Activated CD4-positive, alpha-beta T cell treated with anti-CD3 and anti-CD28 coated beads, Interleukin-2, Interleukin-6, amounts not matched to agents 100 ng/mL and 50 ng/mL, durations not matched to agents 16 hours and 8 hours (primary cell): Measurements from ENCODE around the gene ASB2.

Experiments used
- DNase-seq: peaks from one replicate; pipeline ENCODE4 v3.0.0-alpha.2; 2020

Gene ASB2

DNA sequence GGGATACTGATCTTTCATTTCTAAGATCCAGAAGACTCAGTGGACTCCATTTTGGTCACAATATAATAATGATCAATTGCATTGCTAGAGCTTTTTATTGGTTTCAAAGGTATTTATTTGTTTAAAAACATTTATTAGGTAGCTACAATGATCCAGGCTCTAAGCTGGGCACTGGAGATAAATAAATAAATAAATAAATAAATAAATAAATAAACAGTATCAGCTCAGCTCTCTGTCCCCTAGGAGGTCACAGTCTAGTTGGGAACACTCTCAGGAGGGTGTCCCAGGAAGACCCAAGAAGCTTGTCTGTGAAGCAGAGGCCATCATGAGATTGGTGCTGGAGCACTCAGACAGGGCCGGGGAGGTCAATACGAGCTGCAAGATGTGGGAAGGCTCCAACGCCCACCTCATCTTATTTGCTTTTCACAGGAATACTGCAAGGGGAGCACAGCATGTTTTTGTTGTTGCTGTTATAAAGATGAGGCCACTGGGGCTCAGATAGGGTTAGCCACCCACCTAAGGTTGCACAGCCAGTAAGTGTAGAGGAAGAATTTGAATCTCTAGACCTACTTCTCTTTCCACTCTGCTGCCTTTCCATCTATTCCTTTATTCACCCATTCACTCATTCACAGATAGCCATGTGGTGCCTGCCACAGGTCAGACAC, 15.5 kb downstream of the ASB2 start:
- DNase-seq, result no peak

DNA sequence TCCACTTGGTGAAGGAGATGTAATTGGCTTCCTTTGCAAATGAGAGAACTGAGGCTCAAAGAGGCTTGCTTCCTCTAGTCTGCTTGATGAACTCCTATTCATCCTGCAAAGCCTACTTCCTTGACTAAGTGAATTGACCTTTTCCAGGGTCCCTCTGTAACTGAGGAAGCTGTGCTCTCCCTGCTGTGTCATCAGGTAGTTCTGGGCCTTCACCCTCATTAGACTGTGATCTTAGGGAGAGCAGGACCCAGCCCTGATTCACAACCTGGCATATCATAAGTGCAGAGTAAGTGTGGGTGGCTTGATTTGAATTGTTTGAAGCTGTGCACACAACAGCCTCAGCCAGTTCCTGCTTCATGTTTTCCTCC, 16.3 kb downstream of the ASB2 start:
- peak; percentile 57 for DNase-seq

DNA sequence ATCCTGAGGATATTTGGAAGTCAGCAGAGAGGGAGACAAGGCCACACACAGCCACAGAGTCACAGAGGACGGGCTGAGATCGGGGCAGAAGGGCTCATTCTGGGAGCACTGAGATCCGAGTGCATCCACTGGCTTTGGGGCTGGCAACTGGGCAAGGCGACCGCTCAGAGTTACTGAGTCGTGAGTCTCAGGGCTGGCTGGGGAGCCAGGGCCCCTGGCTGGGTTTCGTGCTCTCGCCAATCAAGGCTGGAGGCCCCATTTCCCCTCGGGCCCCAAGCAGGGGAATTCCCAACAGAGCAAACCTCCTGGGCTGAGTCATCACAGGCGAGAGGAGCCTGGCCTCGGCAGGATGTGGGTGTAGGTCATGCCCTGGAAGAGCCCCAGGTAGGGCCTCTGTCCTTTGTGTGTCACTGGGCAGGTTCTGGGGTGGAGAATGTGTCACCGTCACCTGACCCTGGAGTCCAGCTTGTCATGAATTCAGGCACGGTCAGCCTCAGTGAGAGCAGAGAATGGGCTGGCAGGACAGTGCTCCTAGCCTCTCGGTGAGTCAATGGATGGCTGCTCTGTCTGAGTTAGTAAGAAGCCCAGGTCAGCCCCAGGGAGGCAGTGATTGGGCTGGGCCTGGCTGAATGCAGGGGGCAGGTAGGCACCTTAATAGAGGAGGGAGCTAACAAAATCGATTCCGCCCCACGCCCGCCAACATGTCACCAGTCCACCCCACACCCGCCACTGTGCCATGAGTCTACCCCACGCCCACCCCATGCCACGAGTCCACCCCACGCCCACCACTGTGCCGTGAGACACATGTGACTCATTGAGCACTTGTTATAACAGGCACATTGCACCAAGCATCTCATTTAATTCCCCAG, 16.9 kb downstream of the ASB2 start:
- DNase-seq, result peak; percentile 98

DNA sequence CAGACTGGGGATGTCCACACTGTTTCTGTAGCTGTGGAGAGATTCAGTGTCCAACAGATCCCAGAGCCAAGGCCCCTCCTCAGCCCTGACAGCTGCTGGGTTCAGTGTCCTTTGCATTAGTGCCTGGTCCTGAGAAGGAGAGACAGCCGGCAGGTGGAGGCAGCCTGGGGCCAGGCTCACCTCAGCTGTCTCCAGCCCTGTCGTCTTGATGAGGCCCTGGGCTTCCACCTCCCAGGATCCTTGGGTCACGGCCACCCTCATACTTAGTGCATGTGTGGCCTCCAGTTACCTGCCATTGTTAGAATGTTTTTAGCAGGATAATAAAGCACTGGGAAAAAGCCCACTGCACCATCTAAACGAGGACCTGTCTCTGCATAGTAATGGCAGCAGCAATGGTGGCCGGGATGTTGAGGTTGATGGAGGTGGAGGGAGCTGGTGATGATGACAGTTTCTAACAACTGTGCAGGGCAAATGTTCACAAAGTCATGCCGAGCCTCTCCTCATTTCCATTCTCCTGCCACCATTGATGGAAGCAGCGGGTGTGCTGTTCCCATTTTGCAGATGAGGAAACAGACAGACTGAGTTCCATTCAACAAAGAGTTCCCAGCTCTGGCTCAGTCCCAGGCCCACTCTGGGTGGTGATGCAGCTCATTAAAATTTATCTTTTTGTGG, 17.7 kb downstream of the ASB2 start:
- DNase-seq, result no peak

DNA sequence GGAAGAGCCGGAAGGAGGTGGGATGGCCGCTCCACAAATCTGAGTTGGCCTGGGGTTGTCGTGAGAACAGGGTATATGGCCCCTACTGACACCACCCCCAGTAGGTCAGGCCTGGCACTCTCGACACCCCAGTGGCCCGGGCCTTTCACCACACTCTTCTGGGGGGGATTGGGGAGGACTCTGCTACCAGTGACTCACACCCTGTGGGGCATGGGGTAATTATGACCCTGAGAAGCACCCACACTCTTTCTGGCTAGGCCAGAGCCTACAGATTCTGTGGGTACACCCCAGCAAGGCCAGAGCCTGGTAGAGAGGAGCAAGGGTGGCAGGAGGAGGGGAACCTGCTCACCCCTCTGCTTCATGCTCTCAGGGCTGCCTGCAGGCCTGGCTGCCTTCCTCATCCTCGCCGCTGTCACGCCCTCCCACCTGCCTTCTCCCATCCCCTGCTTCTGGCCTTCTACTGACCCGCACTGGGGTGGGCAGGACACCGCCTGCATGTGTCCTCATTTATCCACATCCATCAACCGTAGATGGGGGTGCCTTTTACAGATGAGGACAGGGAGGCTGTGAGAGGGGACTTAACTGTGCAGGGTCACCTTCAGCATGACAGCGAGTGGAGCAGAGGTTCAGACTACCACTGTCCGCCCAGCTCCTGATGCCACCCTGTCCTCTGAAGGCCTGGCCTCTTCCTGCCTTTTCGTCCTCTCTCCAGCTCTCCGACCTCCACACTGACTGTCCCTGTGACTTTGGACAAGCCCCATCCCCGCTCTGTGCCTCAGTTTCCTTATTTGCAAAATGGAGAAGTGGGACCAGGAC, 18.4 kb downstream of the ASB2 start:
- no peak for DNase-seq

DNA sequence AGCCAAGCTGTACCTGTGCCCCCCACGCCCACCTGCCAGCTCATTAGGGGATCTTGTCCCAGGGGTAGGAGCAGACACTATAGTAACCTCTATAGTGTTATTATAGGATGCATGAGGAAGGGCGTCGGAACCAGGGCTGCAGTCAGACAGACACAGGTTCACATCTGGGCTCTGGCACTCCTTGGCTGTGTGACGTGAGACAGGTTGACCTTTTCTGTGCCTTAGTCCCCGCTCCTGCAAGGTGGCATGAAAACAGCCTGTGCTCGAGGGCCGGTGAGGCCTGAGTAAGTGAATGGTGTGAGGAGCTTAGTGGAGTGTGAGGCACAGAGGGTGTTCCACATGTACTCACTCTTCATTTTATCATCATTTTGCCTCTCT, 19.0 kb downstream of the ASB2 start:
- no peak for DNase-seq

DNA sequence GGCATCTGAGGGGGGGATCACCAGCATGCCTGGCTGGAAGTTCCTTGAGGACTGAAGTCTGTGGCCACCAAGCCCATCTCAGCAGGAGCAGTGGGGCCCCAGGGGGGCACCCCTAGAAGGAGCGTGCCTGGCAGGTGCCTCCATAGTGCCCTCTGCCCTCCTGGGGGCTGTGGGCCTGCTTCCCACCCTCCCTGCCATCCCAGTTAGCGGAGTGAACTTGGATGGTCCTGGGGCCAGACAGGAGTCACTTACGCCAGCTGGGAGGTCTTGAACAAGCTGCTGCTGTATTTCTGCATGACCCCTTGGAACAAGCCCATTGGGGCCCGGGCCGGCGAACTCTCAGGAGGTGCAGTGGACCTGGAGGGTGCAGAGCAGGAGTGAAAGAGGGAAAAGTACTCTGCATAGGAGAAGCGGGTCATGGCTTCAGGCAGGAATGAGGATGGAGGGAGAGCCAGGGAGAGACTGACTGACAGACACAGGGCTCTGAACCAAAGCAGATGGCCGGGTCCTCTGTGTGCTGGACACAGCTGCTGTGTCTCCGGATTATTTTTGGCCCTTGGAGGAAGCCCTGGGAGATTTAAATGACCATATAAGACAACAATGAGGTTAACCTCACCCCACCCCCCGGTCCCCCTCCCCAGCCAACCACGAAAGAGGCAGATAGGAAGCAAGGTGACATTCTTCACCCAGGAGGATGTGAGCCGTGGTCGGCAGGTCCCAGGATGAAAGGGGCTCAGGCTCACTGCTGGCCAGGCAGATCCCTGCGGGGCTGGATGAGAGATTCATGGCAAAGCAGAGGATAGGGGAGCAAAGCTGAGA, 19.6 kb downstream of the ASB2 start:
- DNase-seq, result no peak

DNA sequence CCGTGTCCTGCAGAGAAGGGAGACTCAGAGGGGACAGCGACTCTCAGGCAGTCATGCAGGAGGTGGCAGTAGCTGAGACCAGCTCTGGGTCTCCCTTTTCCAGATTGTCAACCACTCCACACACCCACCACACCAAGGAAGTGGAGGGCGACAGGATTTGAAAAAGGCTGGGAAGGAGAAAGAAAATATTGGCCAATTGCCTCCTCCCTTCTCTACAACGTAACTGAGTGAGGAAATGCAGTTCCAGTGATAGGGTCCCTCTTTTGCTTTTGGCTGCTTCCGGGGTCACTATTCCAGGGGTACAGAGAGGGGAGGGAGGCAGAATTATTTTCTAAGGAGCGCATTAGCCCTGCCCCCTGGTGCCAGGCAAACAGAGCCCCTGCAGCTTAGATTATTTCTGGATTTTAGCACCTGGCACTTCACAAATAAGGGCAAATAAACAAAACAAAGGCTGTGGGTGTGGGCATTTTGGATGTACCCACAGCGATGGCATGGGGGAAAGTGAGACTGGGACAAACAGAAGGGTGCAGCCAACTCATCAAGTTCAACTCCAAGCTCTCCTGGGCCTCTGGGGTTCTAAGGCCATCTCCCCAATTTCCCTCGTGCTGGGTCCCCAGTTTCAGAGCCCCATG, 20.4 kb downstream of the ASB2 start:
- DNase-seq, result no peak

DNA sequence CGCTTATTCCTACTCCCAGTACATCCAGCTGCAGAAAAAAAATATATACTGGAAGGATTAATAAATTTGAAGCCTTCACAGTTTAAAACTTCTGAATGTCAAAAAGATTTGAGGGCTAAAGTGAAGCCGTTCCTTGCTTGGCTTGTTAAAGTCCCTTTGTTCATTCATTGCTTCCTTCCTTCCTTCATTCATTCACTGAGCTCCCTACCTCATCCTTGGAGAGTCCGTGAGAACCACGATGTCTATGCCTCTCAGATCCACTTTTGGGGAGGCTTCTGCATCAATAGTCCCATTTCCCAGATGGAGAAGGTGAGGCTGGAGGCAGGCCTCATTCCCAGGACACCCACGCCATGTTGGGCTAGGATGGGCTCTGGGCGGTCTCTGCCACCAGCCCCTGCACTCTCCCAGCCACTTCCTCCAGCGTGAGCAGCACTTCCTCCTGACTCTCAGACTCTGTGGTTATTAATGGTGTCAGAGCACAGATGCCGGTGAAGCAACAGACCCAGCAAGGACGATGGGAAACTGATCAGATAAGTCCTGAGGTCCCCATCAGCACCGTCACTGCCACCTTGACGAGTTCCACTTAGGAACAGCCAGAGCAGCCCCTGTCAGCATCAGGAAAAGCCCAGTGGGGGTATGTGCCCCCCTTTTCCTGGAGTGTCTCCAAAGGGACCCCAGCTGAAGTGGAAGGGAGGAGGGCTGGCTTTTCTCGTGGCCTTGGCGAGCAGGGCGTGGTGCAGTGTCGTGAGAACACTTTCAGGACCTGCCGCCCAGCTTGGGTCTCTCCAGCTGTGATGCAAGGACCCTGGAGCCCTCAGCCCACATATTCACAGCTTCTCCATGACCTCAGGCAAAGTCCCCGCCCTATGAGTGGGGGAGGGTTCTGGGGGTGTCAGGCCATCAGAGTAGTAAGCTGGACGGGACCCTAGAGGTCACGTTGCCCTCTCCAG, 21.2 kb downstream of the ASB2 start:
- peak; percentile 84 for DNase-seq

DNA sequence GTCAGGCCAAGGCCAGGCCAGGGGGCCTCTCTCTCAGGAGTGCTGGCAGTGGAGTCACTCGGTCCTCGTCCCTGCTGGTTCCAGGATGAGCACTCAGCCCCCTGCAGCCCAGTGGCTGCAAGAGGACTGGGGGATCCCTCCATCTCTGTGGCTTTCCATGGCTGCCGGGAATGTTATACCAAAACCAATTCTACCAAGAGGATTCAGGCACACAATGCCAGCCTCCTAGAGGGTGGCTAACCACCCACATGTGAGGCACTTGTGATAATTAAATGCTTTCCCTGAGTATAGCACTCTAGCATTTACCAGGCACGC, 21.9 kb downstream of the ASB2 start:
- no peak for DNase-seq

DNA sequence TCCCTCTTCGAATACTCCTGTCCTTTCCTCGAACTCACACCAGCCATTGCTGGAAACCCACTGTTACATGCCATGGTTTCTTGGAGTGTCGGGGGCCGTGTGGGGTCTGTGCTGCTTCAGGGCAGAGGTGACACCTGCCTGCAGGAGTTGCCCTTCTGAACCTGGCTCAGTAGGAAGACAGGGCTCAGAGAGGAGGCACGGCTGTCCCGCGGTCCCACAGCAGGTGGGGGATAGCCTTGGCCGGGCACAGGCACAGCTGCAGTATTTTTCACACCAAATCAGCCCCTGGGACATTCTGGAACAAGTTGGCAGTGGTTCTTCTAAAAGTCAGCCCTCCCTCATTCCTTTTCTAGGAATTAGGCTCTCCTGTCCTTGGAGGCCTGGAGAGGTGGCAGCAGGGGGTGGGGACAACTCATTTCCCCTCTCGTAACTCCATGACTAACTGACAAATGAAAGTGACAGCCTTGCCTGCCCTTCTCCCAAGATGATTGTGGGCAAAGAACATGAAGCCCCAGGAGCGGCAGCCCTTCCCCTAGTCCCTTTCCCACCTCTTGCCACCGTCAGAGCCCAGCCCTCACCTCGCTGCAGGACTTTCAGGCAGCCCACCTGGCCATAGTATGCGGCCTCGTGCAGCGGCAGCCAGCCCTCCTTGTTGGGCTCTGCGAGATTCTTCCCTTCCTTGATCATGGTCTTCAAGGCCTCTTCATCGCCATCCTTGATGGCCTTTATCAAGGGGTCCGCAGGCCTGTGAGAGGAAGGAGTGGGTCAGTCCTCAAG, 22.4 kb downstream of the ASB2 start:
- DNase-seq, result no peak

DNA sequence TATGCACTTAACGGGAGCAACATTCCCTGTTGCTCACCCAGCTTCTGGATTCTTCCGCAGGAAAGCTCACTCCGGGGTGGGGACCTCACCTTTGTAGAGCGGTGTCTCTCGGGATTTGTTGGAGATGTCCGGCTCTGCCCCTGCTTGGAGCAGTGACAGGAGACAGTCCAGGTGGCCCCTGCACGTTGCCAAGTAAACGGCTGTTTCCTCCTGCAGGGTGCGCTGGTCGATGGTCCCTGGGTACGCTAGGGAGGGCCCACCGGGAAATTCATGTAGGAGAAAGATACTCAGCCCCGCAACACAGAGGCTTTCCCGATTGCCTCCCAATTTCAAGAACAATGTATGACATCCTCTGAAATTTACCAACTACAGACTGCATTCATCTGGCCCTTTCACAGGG, 23.1 kb downstream of the ASB2 start:
- DNase-seq, result no peak

DNA sequence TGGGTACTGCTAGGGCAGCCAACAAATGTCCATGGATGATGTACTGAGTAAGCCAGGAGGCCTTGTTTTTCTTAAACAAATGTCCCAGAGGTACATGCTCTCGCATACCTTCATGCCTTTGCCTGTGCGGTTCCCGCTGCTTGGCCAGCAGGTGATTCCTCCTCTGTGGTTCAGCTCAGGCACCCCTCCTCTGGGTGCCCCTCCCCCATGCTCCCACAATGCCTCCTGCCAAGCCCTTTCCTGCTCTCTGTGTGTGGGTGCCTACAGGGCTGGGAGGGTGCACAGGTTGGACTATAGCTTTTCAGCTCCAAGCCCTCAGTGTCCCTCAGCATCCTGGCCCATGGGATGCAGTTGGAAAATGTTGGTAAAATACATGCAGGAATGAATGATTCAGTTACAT, 23.5 kb downstream of the ASB2 start:
- DNase-seq, result no peak

DNA sequence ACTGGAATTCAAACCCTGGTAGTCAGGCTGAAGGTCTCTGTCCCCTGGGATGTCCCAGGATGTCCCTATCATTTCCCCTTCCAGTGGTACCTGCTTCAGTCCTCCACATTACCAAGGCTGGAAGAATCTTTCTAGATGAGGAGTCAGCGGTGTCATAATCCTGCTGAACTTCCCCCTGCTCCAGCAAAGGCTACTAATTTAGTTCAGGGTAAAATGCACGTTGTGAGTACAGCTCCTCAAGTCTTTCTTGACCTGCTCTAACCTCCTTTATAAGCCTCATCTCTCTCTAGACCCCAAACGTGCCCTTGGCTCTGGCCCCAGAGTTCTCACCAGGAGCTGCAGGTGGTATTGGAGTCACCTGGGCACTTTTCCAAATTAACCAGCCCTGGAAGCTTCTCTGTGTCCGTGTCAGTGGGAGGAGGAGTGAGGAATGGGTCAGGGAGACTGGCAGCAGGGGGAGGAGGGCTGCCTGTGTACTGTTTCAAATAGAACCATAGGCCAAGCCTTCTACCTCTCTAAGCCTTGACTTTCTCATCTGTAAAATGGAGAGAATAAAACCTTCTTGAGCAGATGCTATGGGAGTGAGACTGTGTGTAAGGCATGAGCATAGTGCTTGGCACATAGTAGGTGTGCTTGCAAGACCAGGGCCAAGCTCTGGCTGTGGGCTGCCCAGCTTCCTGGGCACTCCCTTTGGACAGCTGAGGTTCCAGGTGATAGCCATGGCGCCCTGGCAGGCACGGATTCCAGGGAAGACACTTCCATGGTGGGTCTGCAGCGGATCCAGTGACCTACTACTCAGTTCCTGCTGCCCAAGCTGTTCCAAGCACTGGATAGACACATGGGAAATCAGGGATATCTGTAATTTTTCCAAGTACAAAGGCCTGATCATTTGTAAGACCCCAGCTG, 24.5 kb downstream of the ASB2 start:
- DNase-seq, result no peak

DNA sequence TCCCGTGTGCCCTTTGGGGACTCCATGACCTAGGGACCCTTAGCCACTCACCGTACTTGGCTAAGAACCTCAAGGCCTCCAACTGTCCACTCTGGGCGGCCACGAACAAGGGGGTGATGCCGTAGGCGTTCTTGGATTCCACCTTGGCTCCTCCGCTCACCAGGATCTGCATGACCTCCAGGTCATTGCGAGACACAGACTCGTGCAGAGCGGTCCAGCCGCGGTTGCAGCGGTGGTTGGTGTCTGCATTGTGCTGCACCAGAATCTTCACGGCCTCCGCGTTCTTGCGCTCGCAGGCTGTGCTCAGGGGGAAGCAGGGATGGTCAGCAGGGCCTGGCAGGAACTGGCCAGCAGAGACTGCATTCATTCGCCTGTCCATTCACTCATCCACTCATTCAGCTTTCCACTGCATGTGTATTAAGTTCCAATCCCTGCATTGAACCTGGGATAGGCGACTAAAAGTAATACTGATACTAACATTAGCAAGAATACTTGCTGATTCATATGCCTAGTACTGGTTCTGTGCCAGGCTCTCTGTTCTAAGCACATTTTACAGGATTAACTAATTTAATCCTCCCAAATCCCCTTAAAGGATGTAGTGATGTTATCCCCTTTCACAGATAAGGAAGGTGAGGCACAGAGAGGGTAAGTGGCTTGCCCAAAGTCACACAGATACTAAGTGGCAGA, 25.3 kb downstream of the ASB2 start:
- no peak for DNase-seq

DNA sequence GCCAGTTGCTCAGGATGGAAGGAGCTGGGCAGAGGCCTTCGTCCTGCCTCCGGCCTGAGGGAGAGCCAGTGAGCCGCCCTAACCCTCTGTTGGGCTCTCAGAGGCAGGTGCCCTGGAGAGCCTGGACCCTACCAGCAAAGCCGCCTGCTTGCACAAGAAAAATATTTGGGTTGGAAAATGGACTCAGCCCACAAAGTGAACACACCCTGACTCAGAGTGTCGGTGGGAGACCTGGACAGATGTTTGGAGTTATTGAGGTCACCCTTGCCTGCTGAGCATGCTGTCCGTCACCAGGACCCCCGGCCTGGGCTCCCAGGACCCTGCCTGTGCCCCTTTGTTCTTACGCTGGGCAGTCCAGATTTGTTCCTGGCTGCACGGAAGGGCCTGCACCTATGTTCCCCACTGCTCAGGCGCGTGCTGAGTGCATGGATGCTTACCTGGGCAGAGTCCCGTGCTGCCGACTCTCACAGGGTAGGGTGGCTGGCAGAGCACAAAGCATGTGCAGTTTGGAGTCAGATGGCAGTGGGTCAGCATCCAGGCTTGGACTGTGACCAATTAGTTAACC, 26.8 kb downstream of the ASB2 start:
- DNase-seq, result no peak

DNA sequence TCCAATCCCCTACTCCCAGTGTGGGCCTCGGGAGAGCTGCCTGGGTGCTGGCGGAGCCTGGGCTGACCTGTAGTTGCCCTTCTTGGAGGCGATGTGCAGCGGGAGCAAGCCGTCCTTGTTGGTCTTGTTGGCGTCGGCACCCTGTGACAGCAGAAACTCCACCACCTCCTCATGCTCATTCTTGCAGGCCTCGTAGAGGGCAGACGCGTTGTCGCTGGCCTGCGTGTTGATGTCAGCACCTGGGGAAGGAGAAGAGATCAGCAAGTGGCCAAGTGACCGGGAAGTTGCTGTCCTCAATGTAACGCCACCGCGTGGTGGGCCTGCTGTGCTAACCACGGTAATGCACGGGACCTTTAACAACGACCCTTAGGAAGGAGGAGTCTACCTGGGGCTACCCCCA, 29.1 kb downstream of the ASB2 start:
- DNase-seq, result no peak

DNA sequence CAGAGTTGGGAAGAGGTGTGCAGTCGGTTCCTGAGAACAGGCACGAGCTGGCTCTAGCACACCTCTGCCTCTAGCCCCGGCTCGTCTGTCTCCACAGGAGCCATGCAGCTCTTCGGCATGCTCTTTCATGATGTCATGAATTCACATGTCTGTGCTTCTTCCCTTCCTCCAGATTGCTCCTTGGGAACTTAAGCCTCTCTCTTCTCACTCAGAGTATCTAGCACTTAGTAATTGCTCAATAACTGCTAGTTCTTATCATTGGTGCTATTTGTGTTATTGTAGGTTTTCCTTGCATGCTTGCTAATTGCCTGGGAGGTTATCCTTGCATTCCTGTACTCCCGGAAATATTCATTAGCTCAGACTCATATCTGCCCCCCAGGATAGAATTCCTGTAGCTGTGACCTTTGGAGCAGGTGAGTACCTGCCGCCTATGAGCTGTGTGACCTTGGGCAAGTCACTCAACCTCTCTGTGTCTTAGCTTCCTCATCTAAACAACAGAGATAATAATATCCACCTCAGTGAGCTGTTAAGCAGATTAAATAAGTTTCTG, 29.8 kb downstream of the ASB2 start:
- no peak for DNase-seq
